Right lobe of liver (tissue), 4 donors: ENCODE data around the gene RELB.
"Not testable (repeated sequence)": the region's sequence is repeated elsewhere in the genome, so short reads cannot be mapped to it uniquely, and the experiment has no call there.

ENCODE experiments used
- POLR2A ChIP-seq: fragments of 450-650 bp; IDR thresholded peaks from one replicate; pipeline ENCODE4 v1.6.1; 2017; ENCODE audit warnings: antibody characterized with exemption, mild to moderate bottlenecking
- TF ChIP-seq, protein P1 (sequence below), 4 donors: fragments of 200-600 bp in 3 of 4; fragments of 450-650 bp in 1 of 4; IDR thresholded peaks; one replicate each; pipeline versions ENCODE4 v1.5.1 to v1.8.0; 2016 to 2022; ENCODE audit warnings: antibody characterized with exemption in 4 of 4, mild to moderate bottlenecking in 2 of 4
- donor health status: DM: no; HTN: no; CAD: no.
- donor health status: DM: no; HTN: no; CAD: no.
- donor health status: DM: no; HTN: yes; CAD: no.

DNA sequence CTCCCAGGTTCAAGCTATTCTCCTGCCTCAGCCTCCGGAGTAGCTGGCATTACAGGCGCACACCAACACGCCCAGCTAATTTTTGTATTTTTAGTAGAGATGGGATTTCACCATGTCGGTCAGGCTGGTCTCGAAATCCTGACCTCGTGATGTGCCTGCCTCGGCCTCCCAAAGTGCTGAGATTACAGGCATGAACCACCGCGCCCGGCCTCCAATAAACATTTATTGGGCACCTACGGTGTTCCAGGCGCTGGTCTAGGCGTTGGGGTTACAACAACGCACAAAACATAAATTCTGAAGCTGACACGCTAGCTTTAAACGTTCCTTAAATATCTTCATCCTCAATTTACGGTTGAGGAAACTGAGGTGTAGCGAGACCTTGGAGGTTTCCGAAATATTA lies 599 bp upstream of the RELB start:
- TF ChIP-seq POLR2A, result not testable (repeated sequence)
- TF ChIP-seq, protein P1, sequence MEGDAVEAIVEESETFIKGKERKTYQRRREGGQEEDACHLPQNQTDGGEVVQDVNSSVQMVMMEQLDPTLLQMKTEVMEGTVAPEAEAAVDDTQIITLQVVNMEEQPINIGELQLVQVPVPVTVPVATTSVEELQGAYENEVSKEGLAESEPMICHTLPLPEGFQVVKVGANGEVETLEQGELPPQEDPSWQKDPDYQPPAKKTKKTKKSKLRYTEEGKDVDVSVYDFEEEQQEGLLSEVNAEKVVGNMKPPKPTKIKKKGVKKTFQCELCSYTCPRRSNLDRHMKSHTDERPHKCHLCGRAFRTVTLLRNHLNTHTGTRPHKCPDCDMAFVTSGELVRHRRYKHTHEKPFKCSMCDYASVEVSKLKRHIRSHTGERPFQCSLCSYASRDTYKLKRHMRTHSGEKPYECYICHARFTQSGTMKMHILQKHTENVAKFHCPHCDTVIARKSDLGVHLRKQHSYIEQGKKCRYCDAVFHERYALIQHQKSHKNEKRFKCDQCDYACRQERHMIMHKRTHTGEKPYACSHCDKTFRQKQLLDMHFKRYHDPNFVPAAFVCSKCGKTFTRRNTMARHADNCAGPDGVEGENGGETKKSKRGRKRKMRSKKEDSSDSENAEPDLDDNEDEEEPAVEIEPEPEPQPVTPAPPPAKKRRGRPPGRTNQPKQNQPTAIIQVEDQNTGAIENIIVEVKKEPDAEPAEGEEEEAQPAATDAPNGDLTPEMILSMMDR (IDR thresholded peaks at IDR 0.05), result not testable (repeated sequence)
